Stimulated activated CD4-positive, alpha-beta T cell treated with anti-CD3 and anti-CD28 coated beads, Interleukin-12 subunit alpha, Interleukin-12 subunit beta, amount 100 ng/mL, for 4 hours (primary cell): ENCODE results near the gene JPH2.
"Not testable (repeated sequence)": the region's sequence is repeated elsewhere in the genome, so short reads cannot be mapped to it uniquely, and the experiment has no call there.

Experiments
- DNase-seq: peaks from one replicate; pipeline ENCODE4 v3.0.0-alpha.2; 2020

JPH2 gene

GRCh38 chr20:44187054-44187771 lies at the start of gene JPH2:
Gene JPH2 (minus strand): TSS chr20:44187188. CDS start chr20:44186705, 483 bp downstream.
- DNase-seq = no peak

DNA sequence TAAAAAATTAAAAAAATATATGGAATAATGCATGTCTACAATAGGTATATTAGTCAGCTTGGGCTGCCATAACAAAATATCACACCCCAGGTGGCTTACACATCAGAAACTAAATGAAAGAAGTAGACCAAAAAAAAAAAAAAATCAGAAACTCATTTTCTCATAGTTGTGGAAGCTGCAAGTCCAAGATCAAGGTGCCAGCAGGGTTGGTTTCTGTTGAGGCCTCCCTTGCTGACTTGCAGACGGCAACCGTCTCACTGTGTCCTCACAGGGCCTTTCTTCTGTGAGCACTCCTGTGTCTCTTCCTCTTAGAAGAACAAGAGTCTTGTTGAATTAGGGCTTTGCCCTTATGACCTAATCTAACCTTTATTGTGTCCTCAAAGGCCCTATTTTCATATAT lies 48.7 kb upstream of the JPH2 start:
- no peak for DNase-seq

DNA sequence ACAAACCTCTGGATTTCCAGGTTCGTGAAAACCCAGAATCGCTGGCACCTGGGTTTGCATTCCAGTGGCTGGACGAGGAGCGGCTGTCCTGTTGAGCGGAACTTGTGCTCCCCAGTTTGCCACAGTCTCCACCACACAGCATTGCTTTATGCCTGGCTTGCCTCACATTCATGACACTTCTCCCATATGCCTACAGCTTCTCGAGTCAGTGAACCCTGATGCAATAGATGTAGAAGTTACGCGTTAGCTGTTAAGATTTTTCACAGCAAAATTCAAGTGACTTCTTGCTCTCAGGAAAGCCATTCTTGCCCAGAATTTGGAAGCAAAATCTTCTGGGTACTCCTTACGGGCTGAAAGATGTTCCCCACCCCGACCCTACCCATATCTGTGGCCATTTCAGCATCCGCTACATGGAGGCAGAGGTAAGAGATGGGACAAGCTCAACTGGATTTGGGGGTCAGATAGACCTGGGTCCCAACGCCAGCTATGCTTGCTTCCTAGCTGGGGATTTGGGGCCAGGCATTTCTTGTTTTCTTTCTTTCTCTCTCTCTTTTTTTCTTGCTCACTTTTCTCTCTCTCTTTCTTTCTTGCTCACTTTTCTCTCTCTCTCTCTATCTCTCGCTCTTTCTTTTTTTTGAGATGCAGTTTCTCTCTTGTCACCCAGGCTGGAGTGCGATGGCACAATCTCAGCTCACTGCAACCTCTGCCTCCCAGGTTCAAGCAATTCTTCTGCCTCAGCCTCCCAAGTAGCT lies 47.8 kb upstream of the JPH2 start:
- no peak for DNase-seq

DNA sequence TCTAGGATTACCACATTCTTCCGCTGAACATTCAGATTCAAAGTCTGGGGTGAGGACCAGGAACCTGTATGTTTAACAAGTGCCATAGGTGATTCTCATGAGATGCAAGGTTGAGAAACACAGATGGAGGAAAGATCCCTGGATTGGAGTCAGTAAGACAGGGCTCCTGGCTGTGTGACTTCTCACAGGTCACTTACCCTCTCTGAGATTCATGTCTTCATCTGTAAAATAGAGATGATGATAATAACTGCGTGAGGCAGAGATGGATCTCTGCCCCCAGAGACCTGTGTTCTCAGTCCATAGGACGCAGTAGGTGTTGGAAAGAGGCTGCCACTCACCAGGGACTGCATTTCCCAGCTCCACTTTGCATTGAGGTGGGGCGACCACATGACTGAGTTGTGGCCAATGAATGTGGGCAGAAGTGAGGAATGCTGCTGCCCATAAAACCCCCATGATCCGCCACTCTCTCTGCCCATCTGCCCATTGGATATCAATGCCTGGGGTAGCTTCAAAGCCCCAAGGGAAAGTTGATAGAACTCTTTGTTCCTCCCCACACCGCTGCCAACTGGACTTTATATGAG lies 46.5 kb upstream of the JPH2 start:
- DNase-seq = no peak

- DNase-seq = not testable (repeated sequence)
Measured at GRCh38 chr20:44232469-44232856, 45.5 kb upstream of the JPH2 start.

GRCh38 chr20:44231713-44232468 lies 44.9 kb upstream of the JPH2 start:
- no peak for DNase-seq

GRCh38 chr20:44231193-44231592 lies 44.2 kb upstream of the JPH2 start:
- DNase-seq = no peak

DNA sequence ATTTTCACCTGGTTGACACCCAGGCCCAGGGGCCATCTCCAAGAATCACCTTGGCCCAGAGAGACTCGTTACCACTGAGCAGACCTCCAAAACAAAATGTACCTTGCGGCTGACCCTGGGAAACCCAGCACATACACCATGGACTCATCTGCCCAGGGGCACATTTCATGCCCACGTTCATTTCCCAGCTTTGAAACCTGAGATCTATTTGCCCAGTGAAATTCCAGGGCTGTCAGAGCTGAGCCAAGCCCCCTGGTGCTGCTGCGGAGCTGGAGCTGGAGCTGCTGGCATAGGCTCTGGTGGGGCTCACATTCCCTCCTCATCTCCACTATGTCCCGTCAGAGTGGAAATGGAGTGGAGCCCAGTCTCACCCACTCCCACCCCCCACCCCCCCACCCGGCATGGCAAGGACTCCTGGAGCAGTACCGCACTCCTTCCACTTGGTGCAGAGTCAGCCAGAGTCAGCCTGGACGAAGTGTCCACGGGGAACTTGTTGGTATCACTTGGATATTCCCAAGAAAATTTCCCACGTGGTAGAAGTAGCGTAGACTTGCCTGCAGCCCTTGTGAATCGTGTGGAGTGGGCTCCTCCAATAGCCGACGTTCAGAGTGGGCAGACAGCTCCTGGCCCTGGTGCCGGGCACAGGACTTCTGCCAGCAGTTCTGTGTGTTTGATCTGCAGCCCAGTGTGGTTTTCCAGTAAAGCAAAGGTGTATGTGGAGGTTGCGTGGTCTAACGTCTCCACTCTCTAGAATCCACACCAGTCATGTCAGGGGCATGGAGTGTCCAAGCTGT lies 41.7 kb upstream of the JPH2 start:
- no peak for DNase-seq

DNA sequence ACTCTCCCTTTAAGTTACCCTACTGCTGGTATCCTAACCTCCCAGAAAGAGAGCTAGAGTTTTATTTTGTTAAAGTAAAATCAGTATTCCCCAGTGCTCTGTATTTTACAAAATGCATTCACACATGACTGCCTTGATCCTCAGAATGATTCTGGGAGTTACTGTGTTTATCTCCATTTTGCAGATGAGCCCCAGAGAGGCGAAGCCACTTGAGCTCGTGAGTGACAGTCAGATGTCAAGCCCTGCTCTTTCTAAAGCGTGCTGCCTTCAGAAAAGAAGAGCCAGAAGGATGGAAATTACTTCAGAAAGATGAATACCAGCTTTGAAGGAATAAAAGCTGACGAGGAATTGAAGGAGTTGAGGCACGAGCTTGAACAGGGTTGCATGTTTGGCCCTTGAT lies 37.6 kb upstream of the JPH2 start:
- DNase-seq = no peak

- no peak for DNase-seq
Measured at GRCh38 chr20:44223721-44224120, 36.7 kb upstream of the JPH2 start.

DNA sequence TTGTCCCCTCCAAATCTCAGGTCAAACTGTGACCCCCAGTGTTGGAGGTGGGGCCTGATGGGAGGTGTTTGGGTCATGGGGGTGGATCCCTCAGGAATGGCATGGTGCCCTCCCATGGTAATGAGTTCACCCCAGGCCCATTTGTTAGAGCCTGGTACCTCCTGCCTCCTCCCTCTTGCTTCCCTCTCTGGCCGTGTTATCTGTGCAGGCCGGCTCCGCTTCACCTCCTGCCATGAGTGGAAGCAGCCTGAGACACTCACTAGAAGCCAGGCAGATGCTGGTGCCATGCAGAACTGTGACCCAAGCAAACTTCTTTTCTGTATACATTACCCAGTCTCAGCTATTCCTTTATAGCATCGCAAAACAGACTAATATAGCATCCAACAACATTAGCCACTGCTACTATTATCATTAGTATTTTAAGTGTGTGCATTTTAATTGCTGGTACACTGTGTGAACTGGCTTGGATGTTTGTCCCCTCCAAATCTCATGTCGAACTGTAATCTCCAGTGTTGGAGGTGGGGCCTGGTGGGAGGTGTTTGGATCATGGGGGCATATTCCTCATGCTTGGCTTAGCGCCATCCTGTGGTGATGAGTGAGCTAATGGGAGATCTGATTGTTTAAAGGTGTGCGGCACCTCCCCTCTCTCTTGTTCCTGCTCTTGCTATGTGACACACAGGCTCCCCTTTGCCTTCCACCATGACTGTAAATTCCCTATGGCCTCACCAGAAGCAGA lies 35.8 kb upstream of the JPH2 start:
- DNase-seq = no peak

DNA sequence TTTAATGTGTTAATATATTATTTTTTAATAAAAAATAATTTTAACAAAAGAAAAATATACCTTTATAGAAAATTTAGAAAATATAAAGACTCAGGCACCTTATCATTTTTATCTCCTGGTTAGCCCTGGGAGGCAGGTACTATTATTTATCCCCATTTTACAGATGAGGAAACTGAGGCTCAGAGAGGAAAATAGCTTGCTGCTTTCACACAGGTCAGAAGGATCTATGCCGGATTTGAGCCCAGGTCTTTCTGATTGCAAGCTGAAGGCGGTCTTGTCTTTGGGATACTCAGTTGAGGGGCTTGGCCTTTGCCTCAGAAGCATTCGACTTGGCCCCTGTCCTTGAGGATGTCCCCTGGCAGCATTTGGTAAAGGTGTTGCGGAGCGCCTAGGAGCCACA lies 35.0 kb upstream of the JPH2 start:
- DNase-seq = no peak

- DNase-seq = no peak
Measured at GRCh38 chr20:44221368-44221954, 34.5 kb upstream of the JPH2 start.

DNA sequence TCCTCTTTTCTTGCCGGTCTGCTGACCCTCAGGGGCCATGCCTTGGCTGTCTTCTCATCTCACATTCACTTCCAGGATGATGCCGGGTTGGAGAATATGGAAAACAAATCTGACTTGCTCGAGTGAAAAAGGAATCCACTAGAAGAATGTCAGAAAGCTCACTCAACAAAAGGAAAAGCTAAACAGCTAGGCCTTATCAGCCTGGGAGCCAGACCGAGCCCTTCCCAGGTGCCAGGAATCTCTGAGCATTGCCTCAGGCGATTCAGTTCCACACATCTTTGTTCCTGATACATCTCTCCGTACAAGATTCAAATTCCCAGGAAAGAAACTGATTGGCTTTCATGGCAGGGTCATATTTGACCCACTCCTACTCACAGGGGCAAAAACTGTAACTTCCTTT lies 32.8 kb upstream of the JPH2 start:
- no peak for DNase-seq

GRCh38 chr20:44219170-44219730 lies 32.3 kb upstream of the JPH2 start:
- DNase-seq = no peak

DNA sequence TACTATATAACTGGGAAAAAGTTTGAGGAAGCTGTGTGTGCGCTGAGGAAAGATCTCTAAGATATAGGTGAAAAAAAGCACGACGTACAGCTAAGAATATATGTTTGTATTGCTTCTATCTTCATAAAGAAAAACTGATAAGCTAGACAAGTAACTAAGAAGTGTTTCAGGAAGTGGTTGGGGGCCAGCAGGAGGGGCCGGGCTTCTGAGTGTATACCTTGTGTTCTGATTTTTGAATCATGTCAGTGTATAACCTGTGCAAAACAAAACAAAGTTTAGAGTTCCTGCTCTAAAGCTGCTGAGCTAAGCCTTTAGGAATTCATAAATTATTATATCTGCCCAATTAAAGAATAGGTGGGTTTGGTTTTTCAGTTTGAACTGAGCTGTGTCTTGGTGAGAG lies 31.5 kb upstream of the JPH2 start:
- no peak for DNase-seq

GRCh38 chr20:44217342-44218092 lies 30.5 kb upstream of the JPH2 start:
- DNase-seq = peak; percentile 55

DNA sequence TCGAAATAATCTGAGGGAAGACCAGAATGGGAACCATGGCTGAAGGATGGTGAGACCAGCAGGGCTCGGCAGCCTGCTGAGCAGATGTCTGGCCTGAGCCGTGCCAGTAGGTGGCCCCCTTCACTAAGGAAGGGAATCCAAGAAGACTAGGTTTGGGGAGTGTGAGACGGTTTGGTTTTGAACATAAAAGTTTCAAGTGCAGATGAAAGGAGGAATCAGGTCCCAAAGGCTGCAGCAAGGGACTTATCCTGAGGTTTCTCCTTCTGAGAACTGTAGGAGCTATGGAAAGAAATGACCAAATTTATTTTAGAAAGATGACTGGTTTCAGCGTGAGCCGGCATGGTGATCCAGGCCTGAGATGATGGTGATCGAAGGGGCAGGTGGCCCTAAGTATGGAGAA lies 28.1 kb upstream of the JPH2 start:
- DNase-seq = peak; percentile 64

GRCh38 chr20:44212792-44213191 lies 25.8 kb upstream of the JPH2 start:
- DNase-seq = no peak
